Activated T-helper 1 cell treated with anti-CD3 and anti-CD28 coated beads, Interleukin-2, amount 50 U/mL, for 16 hours (primary cell): ENCODE measurements around the gene OVOL1.

Source experiments
- DNase-seq, 2 donors: peaks; one replicate each; pipeline ENCODE4 v3.0.0-alpha.2; 2020; ENCODE audit warnings: low read depth in 1 of 2, low spot score in 1 of 2

OVOL1 gene

DNA sequence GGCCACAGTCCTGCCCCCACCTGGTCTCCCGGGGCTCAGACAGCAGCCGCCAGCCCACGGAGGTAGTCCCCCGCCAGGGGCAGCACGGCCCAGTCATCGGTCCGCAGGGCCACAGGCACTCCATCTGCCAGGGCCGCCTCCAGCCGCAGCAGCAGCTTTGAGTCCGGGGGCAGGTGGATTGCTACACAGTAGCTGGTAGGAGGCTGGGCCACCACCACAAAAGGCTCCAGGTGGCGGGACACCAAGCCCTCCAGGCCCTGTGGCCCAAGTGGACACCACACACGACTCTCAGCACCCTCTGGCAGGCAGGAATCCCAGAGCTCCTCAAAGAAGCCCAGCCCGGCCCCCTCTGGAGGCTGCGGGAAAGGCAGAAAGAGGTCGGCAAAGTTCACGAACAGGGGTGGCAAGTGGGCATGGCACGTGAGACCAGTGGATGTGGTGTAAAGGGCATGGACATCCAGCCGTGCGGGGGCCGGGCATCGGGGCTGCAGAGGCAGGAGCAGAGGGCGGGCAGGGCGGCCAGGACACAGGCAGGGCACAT is 9.0 kb upstream of the OVOL1 start:
- DNase-seq = no peak

DNA sequence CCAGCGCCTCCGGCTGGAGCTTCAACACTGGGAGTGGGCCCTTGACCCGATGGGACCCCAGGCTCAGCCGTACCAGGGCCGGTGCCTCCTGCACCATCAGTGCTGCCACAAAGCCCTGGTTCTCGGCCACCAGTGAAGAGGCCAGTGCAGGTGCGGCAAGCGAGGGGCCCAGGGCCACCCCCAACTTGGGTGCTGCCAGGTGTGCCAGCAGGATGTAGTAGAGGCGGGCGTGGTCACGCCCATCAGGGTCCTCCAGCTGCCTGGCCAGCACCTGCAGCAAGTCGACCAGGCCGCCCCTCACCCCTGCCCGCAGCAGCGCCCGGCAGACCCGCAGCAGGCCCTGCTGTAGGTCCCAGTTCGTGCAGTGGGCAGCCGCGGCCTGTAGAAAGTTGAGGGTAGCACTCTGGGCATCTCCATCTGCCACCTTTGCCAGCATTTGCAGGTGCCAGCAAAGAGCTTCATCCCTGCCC is 8.4 kb upstream of the OVOL1 start:
- no peak for DNase-seq

DNA sequence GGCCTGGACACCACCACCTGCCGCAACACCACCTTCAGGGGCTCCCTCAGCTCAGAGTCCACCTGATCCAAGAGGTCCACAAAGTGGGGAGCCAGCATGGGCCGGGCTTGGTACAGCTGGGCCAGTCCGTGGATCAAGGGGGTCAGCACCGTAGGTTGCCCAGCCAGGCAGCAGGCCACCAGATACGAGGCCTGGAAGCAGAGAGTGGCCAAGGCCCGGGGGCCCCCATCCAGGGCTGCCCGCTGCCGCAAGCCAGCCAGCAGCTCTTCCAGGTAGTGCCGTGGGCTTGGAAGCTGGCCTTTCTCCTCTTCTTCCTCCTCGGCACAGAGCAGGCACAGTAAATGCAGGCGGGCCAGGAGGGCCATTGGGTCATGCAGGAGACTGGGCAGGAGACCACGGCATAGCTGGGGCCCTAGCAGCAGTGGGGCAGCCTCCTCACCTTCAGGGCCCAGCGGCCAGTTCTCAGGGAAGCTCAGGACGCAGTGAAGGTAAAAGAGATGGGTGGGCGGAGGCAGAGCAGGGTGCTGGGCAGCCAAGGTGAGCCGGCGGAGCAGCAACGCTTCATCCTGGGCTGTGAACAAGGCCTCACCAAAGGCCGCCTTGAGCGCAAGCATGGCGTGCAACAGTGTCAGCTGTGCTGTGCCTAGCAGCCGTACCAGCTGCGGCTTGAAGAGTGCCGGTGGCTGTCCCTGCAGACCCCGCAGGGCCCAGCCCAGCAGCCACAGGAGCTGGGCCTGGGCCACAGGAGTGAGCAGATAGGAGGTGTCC is 7.8 kb upstream of the OVOL1 start:
- DNase-seq = no peak

DNA sequence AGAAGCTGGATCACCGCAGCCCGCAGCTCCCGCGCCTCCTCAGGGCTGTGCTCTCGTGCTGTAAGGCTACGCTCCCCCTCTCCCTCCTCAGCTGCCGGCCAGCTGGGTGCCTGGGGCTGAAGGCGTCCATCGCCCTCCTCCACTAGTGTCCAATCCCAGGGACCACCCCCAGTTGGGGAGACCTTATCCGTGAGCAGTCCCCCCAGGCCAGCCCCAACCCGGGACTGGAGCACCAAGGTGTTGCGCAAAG is 7.3 kb upstream of the OVOL1 start:
- no peak for DNase-seq

DNA sequence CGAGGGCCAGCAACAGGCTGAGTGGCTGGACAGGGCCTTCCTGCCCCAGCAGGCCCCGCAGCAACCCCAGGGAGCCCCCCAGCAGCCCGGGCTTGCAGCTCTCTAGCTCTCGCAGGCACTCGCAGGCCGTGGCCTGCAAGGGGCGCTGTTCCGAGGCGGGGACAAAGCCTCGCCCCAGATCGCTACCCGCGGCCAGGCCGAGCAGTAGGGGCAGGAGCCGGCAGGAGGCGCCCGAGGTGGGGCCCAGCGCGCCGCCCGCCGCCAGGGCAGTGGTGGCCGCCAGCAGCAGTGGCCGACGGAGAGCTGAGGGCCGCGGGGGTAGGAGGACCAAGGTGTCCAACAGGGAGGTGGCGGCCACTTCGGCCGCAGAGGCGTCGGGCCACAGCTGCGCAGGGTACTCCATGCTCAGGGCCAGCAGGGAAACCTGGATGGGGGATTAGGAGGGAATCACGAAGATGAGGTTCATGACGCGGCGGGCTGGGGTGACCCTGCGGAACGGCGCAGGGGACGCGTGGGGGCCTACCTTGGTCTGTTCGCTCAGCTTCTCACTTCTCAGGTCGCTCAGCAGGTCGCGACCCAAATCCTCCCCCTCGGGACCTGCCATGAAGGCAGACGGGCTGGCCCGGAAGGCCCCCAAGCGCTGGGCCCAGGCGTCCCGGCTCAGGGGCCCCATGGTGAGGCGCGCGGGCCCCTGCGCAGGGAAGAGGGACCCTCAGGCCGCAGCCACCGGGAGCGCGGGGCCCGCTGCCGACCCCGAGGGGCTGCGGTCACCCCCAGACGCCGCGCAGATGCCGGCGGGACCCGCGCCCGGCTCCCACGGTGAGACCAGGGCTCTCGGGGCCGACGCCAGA is 6.7 kb upstream of the OVOL1 start:
- DNase-seq = peak; percentile 37 to 67

DNA sequence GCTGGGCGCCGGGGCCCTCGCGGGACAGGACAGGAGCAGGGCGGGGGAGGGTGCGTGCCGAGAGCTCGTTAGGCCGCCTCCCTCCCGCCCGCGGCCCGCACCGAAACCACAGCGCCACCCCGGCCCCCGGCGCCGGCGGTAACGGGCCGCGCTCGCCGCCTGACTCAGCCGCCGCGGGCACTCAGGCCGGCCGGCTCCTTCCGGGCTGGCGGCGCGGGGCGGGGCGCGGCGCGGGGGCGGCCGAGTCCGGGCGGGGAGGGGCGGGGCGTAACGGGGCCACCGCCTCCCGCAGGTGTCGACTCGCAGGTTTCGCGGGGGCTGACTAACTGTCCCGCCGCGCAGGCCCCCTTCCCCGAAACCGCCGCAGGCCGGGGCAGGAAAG is 6.1 kb upstream of the OVOL1 start, which contains the start of gene AP5B1:
AP5B1 (minus strand) TSS at position 207 of the 382 bp plus-strand sequence. CDS start 385 bp downstream, outside the sequence.
- peak; percentile 34 to 69 for DNase-seq

DNA sequence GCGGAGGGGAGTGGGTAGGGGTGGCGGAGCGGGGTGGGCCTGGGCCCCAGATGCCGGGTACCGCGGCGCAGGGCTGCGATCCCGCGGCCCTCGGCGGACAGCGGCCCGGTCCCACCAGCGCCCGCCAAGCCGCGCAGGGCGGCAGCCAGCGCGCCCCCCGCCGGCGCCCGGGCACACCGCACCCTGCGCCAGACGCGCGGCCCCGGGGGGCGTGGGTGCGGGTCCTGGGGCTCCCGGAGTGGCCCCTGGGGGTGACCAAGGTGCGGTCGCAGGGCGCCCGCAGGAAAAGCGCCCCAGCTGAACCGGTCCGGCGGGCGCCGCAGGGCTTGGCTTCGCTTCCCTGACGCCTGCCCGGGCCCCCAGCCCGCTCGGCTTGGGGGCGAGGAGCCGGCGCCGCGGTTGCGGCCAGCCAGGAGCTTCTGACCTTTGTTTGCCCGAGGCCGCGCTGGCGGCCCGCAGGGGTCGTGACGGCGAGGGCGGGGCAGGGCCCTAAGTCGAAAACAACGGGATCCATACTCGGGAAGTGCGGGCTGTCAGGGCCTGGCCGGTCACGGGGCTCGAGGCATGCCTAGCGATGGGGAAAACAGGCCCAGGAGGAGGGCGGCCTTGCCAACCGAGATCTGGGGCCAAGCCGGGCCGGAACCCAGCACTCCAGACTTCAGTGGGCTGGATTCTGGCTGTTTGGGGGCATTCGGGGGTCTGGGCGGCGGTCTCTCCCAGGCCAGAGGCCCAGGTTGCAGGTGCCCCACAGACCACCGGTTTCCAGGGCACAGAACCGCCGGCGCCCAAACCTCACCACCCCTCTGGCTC is 5.5 kb upstream of the OVOL1 start:
- no peak for DNase-seq

DNA sequence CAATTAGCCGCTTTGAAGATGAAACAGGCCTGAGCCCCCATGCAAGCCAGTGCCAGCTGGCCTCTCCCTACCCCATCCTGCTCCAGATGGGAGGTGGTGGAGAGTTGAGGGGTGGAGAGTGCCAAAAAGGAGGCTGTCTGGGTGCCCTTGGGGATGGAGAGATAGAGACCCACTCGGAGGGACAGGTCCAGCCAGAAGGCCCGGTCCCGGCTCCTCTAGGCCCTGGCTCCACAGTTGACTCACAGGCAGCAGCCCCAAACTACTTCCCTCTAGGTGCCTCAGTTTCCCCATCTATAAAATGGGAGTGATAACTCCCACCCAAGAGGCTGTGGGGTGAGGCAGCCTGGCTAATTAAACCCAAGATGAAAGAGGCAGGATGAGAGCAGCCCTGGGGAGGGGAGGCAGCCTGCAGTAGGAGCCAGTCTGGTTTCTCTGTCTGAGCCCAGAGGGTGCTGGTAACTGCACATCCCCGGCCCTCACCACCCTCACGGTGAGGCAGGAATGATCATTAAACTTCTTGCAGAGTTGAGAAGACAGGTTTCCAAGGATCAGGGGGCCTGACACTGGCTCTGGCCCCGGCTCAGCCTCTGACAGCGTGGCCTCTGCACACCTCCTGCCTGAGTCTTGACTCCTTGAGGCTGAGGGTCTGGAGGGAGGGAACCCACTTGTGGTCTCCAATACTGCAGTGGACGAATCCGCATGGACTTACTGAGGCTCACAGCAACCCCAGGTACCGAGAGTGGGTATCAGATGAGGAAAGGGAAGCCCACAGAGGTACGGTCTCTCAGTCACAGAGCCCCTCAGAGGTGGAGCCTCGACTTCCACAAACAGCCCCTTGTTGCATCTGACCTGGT is 4.7 kb upstream of the OVOL1 start:
- no peak for DNase-seq

DNA sequence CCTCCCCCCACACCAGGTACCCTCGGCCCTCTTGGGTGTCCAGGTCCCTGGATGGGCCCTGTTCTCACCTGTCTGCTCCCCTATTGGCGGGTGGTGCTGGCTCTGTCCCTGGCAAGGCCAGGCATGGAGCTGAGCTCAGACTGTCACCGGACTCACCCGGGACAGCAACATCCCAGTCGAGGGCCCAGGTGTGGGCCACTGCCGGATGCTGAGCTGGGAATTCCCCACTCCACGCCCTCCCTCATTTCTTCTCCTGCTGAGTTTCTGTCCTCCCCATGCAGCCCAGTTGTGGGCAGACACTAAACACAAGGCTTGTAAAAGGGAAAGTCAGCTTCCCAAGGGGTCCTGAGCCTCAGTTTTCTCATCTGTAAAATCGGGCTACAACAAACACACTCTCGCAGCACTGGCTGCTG is 4.0 kb upstream of the OVOL1 start:
- no peak for DNase-seq

DNA sequence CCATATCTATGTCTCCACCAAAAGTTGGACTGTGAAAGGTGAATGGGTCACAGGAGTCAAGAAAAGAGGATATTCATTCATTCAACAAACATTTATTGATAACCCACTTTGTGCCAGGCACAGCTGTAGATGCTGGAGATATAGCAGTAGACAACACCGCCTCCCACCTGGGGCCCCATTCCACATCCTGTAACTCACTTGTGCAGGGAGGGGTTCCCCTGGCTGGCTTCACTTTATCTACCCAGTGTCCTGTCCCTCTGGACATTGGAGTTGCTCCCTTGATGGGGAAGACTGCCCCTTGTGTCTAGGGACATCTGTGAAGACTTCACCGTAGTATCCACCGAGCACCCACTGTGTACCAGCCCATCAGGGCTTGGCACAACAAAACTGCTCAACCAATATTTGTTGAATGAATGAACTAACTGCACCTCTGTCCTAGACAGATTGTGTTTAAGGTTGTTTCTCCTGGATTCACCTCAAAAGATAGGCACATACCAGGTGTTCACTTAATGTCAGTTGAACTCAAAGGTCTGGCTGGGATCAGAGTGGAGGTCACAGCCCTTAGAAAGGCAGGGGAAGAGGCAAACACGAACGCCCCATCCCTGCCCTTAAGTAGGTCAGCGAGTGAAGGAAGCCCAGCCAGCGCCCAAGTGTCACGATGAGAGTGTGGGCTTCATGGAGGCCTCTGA is 1.4 kb upstream of the OVOL1 start:
- no peak for DNase-seq

DNA sequence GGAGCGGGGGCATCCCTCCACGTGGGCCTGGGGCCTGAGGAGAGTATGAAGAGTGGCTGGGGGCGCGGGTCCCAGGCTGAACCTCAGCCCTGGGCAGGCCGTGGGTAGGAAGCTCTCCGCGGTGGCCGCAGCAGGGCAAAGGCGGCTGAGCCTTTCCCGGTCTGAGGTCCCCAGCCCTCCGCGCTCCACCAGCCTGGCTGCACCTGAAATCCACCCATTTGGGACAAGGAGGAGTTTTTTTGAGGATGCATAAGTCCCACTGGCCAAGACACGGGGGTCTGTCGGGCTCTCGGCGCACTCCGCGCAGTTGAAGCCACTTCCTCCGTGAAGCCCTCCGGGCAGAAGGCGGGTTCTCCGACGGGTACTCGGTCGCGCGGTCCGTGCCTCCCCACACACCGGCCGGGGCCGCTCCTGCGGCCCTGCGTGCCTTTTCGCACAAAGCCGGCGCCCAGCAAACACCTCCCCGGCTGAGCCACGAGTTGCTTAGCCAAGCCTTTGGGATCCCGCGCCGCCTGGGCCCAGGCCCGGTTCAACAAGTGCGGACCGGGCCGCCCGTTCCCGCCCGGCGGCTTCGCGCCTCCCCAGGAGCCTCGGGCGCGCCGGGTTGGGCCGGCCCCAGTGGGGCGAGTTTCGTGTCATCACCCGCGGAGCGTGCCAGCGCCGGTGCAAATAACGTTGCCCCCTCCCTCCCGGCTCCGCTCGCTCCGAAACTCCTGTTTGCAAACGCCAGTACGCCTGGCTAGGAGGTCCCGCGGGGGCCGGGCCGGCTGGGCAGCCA is 666 bp upstream of the OVOL1 start:
- DNase-seq = no peak

DNA sequence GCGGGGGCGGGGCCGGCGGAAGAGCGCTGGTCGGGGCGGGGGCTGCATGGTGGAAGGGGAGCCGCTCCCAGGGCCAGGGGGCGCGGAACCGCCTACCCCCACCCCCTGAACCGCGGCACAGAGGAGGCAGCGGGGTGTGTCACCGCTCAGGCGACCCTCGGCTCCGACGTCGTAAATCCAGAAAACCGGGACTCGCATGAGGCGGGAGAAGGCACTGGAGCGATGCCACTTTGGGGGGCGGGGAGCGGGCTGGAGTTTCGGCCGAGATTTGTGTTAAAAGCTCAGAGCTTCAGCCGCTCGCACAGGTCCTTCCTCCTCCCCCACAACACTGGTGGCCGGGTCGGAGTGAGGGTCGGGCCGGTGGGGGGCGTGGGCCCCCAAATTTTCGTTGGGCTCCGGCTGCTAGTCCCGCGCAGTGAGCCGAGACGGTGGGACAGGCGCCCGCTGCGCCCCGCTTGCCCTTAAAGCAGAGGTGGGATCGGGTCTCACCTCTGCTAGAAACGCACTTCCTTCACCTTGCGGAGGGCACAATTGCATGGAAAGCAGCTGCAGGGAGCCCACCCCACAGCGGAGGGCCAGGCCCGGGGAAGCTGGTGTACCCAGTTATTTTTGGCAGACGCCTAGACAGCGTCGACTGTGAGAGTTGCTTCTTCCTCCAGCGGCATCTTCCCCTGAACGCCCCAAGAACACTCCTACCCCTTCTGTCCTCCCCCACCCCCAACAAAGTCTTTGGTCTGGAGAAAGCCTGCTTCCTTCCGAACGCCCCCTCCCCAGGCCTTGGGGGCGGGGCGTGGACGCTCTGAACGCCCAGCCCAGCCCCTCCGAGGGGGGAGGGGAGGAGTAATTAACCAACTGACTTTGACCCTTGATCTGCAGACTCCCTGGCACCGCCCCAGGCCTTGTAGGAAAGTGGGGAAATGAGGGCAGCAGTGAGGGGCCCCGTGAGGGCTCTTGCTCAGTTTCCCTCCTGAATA is 1.1 kb downstream of the OVOL1 start:
- no peak for DNase-seq

DNA sequence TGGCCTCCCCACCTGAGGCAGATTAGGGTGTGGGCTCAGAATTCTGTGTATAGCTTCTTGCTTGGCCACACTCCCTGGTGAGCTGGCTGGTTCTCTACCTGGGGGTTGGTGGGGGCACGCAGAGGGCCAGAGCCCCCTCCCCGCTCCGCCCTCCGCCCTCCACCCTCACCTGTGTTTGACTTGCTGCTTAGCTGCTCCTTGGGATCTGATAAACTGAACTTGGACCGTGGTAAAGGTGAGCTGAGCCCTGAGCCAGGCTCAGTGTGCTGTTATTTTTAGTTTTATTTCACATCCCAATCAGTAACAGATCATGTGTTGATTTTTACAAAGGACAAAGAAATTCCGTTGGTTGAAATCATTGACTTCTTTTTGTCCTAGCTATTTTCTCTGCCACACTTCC is 2.0 kb downstream of the OVOL1 start:
- DNase-seq = no peak

DNA sequence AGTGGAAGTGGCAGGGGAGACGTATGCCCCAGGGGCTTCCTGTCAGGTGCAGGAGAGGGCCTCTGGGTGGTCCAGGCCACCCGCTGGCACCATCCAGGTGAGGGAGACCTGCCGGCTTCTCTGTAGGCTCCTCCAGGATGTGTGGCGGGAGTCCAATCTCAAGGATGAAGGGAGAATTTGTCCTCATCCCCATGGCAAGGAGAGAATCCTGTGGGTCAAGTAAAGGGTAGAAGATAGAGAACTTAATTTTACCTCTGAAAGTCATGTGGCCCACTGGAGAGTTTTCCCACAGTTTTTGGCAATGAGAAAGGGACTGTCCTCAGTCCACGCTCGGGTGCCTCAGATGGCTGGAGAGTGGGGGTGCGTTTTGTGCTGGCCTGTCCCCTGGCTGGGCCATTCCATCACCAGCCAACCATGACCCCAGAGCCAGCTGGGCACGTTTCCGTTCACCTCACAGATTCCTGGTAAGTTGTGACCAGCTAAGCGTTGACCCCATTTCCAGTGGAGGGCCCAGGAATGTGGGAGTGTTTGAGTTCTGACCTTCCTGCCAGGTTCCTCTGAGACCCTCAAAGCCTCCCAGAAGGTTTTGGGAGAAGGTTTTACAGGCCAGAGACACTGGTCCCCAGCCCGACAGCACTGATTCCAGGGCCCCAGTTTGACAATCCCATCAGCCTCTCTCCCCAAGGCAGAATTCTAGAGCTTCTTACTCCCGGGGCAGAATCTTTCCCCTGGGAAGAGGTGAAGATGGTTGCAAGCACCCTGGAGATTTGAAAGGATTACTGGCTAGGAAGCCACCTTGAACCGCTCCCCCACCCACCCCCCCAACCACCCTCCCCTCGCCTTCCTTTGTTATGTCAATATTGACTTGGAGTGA is 2.6 kb downstream of the OVOL1 start:
- no peak for DNase-seq

DNA sequence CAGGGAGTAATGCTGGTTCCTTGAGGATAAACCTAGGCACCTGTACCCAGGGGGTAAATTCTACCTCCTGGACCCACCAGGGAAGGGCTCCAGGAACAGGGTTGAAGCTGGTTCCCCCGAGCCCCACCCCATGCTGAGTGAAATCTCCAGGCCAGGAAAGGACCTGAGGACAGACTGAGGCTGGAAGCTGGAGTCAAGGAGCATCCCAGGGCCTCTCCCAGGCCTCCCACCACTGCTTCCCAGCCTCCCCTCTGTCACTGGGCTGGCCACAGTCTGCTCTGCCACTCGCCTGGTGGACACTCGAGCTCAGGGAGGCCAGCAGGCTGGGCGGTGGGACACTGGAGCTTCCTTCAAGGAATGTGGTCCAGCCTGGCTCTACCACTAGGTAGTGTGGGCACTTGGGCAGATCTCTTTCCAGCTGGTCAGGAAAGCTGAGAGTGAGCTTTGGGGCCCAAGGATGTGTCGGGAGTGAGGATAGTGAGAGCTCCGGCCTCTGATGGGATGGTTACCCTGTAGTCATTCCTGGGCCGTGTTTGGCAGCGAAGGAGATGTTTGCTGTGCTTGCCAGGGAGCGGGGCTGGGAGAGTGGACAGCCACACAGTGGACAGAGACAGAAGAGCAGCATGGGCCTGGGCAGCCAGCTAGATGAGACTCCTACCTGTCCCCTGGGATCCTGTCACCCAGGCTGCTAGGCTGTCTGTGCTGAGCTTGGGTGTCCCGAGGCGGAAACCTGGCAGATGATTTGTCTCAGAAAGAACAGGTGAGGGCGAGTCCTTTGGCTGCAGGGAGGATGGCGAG is 3.4 kb downstream of the OVOL1 start:
- DNase-seq = no peak
